Dendritic cell treated with granulocyte-macrophage colony-stimulating factor and Interleukin-4, amounts not matched to agents 40 ng/mL and 50 ng/mL, for 4 days (primary cell): ENCODE measurements around the gene KDM2A.
A peak's percentile ranks its signal among the peaks of the same experiment; 100 is the strongest.
"Not testable (repeated sequence)": the region's sequence is repeated elsewhere in the genome, so short reads cannot be mapped to it uniquely, and the experiment has no call there.

Experiments used
- H3K27ac Mint-ChIP-seq: one replicate; pipeline ENCODE4 v1.8.0; 2022; ENCODE audit warnings: mild to moderate bottlenecking, mixed read lengths
- H3K27me3 Mint-ChIP-seq: one replicate; pipeline ENCODE4 v1.8.0; 2022; ENCODE audit warnings: mild to moderate bottlenecking, mixed read lengths
- H3K36me3 Mint-ChIP-seq: one replicate; pipeline ENCODE4 v1.8.0; 2022; ENCODE audit warnings: low read depth, mixed read lengths
- H3K4me1 Mint-ChIP-seq: one replicate; pipeline ENCODE4 v1.8.0; 2022; ENCODE audit warnings: low read depth, mixed read lengths
- H3K4me3 Mint-ChIP-seq: one replicate; pipeline ENCODE4 v1.8.0; 2022; ENCODE audit warnings: mild to moderate bottlenecking, moderate library complexity, mixed read lengths
- H3K9me3 Mint-ChIP-seq: one replicate; pipeline ENCODE4 v1.8.0; 2022; ENCODE audit warnings: mixed read lengths
- intact Hi-C: fragments of 100-400 bp; cut with micrococcal nuclease; formaldehyde crosslinking; loops from one replicate; pipeline ENCODE4 v1.15.0; 2022

Gene KDM2A

GRCh38 chr11:67167091-67167490 lies 48.0 kb downstream of the KDM2A start:
- Mint-ChIP-seq H3K27ac (no peak overlapping the region), H3K27me3 (no peaks in the 10 kb centered on the region), H3K4me3 (no peak overlapping the region), H3K9me3 (no peaks in the 10 kb centered on the region), H3K36me3 (peaks cover 48% of the 10 kb centered on the region), H3K4me1 (peaks cover 47% of the 10 kb centered on the region)
- intact Hi-C loops = loop anchor here (5.0 kb wide), 1 partner anchor 85 kb away; no protein-coding TSS in a partner anchor

GRCh38 chr11:67167719-67168118 lies 48.7 kb downstream of the KDM2A start:
- H3K9me3 Mint-ChIP-seq = no peaks in the 10 kb centered on the region
- peaks cover 54% of the 10 kb centered on the region for H3K36me3 Mint-ChIP-seq
- no peaks in the 10 kb centered on the region for H3K27me3 Mint-ChIP-seq
- H3K4me3 Mint-ChIP-seq = no peak overlapping the region
- intact Hi-C loops = loop anchor here (5.0 kb wide), 1 partner anchor 85 kb away; no protein-coding TSS in a partner anchor
- peaks cover 51% of the 10 kb centered on the region for H3K4me1 Mint-ChIP-seq
- H3K27ac Mint-ChIP-seq = no peak overlapping the region

- not testable (repeated sequence) for H3K4me3 Mint-ChIP-seq, H3K27me3 Mint-ChIP-seq, H3K9me3 Mint-ChIP-seq
- Mint-ChIP-seq H3K4me1 (peaks cover 46% of the 10 kb centered on the region), H3K27ac (peak overlapping the region; percentile 53), H3K36me3 (peaks cover 44% of the 10 kb centered on the region)
- intact Hi-C loops = loop anchor here (5.0 kb wide), 1 partner anchor 87 kb away; no protein-coding TSS in a partner anchor
These were observed 49.8 kb downstream of the KDM2A start for GRCh38 chr11:67168911-67169310.

GRCh38 chr11:67174311-67174710 lies 55.2 kb downstream of the KDM2A start:
- no peak overlapping the region for H3K27ac Mint-ChIP-seq
- H3K4me1 Mint-ChIP-seq = peaks cover 26% of the 10 kb centered on the region
- H3K4me3 Mint-ChIP-seq = no peak overlapping the region

GRCh38 chr11:67177399-67178281 lies 58.6 kb downstream of the KDM2A start:
- intact Hi-C loops = no loop called here
- H3K9me3 Mint-ChIP-seq = no peaks in the 10 kb centered on the region
- H3K4me1 Mint-ChIP-seq = peaks cover 7% of the 10 kb centered on the region
- peaks cover 52% of the 10 kb centered on the region for H3K36me3 Mint-ChIP-seq
- no peaks in the 10 kb centered on the region for H3K27me3 Mint-ChIP-seq
- no peak overlapping the region for H3K27ac Mint-ChIP-seq
- H3K4me3 Mint-ChIP-seq = no peak overlapping the region

More at GRCh38 chr11:67174311-67174710, 55.2 kb downstream of the KDM2A start:
- Mint-ChIP-seq H3K36me3 (peaks cover 43% of the 10 kb centered on the region), H3K9me3 (no peaks in the 10 kb centered on the region), H3K27me3 (no peaks in the 10 kb centered on the region)
- intact Hi-C loops = no loop called here

GRCh38 chr11:67178421-67178820 lies 59.4 kb downstream of the KDM2A start:
- peaks cover 59% of the 10 kb centered on the region for H3K36me3 Mint-ChIP-seq

GRCh38 chr11:67178878-67179277 lies 59.8 kb downstream of the KDM2A start:
- no peak overlapping the region for H3K4me3 Mint-ChIP-seq
- no peak overlapping the region for H3K27ac Mint-ChIP-seq
- H3K27me3 Mint-ChIP-seq = no peaks in the 10 kb centered on the region
- H3K4me1 Mint-ChIP-seq = peaks cover 14% of the 10 kb centered on the region
- no peaks in the 10 kb centered on the region for H3K9me3 Mint-ChIP-seq
- peaks cover 64% of the 10 kb centered on the region for H3K36me3 Mint-ChIP-seq
- intact Hi-C loops = no loop called here

More at GRCh38 chr11:67178421-67178820, 59.4 kb downstream of the KDM2A start:
- Mint-ChIP-seq H3K4me3 (no peak overlapping the region), H3K27me3 (no peaks in the 10 kb centered on the region), H3K27ac (no peak overlapping the region), H3K4me1 (peaks cover 14% of the 10 kb centered on the region), H3K9me3 (no peaks in the 10 kb centered on the region)
- intact Hi-C loops = no loop called here

- Mint-ChIP-seq H3K27ac (no peak overlapping the region), H3K36me3 (peaks cover 75% of the 10 kb centered on the region), H3K27me3 (no peaks in the 10 kb centered on the region), H3K9me3 (no peaks in the 10 kb centered on the region), H3K4me3 (no peak overlapping the region), H3K4me1 (peaks cover 13% of the 10 kb centered on the region)
- intact Hi-C loops = no loop called here
These were observed 60.9 kb downstream of the KDM2A start for GRCh38 chr11:67179892-67180490.

GRCh38 chr11:67194096-67194495 lies 75.0 kb downstream of the KDM2A start:
- no peak overlapping the region for H3K4me3 Mint-ChIP-seq
- intact Hi-C loops = no loop called here
- H3K4me1 Mint-ChIP-seq = peaks cover 37% of the 10 kb centered on the region
- H3K36me3 Mint-ChIP-seq = peaks cover 69% of the 10 kb centered on the region
- H3K27me3 Mint-ChIP-seq = no peaks in the 10 kb centered on the region
- no peaks in the 10 kb centered on the region for H3K9me3 Mint-ChIP-seq
- H3K27ac Mint-ChIP-seq = peak overlapping the region; percentile 32

- Mint-ChIP-seq H3K36me3 (peaks cover 76% of the 10 kb centered on the region), H3K9me3 (no peaks in the 10 kb centered on the region), H3K27ac (no peak overlapping the region), H3K4me1 (peaks cover 21% of the 10 kb centered on the region), H3K27me3 (no peaks in the 10 kb centered on the region), H3K4me3 (no peak overlapping the region)
- intact Hi-C loops = no loop called here
These were observed 77.0 kb downstream of the KDM2A start for GRCh38 chr11:67195971-67196456.

GRCh38 chr11:67197606-67198005 lies 78.5 kb downstream of the KDM2A start:
- Mint-ChIP-seq H3K36me3 (peaks cover 76% of the 10 kb centered on the region), H3K4me3 (no peak overlapping the region), H3K9me3 (no peaks in the 10 kb centered on the region), H3K27me3 (no peaks in the 10 kb centered on the region), H3K27ac (no peak overlapping the region), H3K4me1 (peaks cover 8% of the 10 kb centered on the region)
- intact Hi-C loops = no loop called here

- H3K4me1 Mint-ChIP-seq, H3K27ac Mint-ChIP-seq, H3K4me3 Mint-ChIP-seq, H3K9me3 Mint-ChIP-seq, H3K27me3 Mint-ChIP-seq, intact Hi-C loops: not testable (repeated sequence)
- peaks cover 82% of the 10 kb centered on the region for H3K36me3 Mint-ChIP-seq
These were observed 79.7 kb downstream of the KDM2A start for GRCh38 chr11:67198781-67199180.

GRCh38 chr11:67199751-67200150 lies 80.7 kb downstream of the KDM2A start:
- no peaks in the 10 kb centered on the region for H3K4me1 Mint-ChIP-seq
- no peak overlapping the region for H3K27ac Mint-ChIP-seq
- H3K4me3 Mint-ChIP-seq = no peak overlapping the region
- peaks cover 86% of the 10 kb centered on the region for H3K36me3 Mint-ChIP-seq
- no peaks in the 10 kb centered on the region for H3K27me3 Mint-ChIP-seq
- no peaks in the 10 kb centered on the region for H3K9me3 Mint-ChIP-seq
- intact Hi-C loops = no loop called here

GRCh38 chr11:67202028-67202427 lies 83.0 kb downstream of the KDM2A start:
- intact Hi-C loops = no loop called here

More at GRCh38 chr11:67202028-67202427, 83.0 kb downstream of the KDM2A start:
- Mint-ChIP-seq H3K4me3 (no peak overlapping the region), H3K27me3 (no peaks in the 10 kb centered on the region), H3K4me1 (no peaks in the 10 kb centered on the region), H3K27ac (no peak overlapping the region), H3K9me3 (no peaks in the 10 kb centered on the region), H3K36me3 (peaks cover 89% of the 10 kb centered on the region)
